WI38 (cell line): ENCODE results near the gene IFT172.

Experiments used
- H3K4me3 ChIP-seq: 2 replicates; pipeline ENCODE4 v1.5.1; 2011; ENCODE audit warnings: low read depth, mild to moderate bottlenecking, control low read depth, low read length
- TF ChIP-seq, protein P1 (sequence below): IDR thresholded peaks from 2 replicates; pipeline ENCODE4 v1.5.1; 2012; ENCODE audit warnings: low read depth, mild to moderate bottlenecking, control low read depth, low read length

The IFT172 gene

DNA sequence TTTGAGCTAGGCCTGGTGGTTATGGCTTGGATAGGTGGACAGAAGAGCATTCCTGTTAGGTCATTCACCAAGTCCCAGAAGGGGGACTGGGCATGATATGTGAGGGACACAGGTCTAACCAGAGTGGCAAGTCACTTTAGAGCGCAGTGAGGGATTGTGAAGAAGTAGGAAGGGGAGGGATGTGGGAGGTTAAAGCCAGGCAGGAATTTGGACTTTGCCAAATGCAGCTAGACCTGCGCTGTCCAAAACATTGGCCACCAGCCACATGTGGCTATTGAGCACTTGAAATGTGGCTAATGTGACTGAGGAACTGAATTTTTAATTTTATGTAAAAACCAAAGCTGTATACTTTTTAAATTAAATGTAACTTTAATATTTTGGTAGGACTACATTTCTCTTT, 30.8 kb upstream of the IFT172 start:
- TF ChIP-seq, protein P1, sequence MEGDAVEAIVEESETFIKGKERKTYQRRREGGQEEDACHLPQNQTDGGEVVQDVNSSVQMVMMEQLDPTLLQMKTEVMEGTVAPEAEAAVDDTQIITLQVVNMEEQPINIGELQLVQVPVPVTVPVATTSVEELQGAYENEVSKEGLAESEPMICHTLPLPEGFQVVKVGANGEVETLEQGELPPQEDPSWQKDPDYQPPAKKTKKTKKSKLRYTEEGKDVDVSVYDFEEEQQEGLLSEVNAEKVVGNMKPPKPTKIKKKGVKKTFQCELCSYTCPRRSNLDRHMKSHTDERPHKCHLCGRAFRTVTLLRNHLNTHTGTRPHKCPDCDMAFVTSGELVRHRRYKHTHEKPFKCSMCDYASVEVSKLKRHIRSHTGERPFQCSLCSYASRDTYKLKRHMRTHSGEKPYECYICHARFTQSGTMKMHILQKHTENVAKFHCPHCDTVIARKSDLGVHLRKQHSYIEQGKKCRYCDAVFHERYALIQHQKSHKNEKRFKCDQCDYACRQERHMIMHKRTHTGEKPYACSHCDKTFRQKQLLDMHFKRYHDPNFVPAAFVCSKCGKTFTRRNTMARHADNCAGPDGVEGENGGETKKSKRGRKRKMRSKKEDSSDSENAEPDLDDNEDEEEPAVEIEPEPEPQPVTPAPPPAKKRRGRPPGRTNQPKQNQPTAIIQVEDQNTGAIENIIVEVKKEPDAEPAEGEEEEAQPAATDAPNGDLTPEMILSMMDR: no peak
- H3K4me3 ChIP-seq: no peak overlapping the region

DNA sequence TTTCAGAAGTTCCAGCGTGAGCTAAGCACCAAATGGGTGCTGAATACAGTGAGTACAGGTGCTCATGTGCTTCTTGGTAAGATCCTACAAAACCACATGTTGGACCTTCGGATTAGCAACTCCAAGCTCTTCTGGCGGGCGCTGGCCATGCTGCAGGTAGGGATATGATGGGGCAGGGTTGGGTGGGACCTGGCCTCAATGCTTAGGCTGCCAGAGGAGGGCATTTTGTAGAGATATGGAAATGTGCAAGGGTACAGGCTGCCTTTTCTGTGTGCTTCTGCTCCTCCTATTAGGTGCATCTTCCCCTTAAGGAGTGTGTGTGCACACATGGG, 29.2 kb upstream of the IFT172 start:
- H3K4me3 ChIP-seq: no peak overlapping the region
- TF ChIP-seq, protein P1: no peak

DNA sequence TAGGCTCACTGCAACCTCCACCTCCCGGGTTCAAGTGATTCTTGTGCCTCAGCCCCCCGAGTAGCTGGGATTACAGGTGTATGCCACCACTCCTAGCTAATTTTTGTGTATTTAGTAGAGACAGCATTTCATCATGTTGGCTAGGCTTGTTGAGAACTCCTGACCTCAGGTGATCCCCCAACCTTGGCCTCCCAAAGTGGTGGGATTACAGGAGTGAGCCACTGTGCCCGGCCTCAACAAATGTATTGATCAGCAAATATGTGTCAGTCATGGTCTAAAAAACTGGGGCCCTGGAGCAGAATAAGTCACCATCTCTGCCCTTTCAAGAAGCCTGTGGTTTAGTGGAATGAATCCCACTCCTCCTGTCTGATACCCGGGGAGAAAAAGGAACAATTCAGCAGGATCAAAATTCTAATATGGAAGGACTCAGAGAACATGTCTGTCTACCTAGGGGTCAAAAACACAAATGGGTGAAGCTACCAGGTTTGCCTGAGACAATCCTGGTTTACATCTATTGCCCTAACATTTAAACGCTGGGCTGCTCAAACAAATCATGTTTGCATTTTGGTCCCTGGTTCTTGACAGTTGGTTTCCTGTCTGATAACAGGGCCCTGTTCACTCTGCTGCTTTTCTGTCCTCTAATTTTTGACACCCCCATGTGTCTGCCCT, 28.7 kb upstream of the IFT172 start:
- no peak overlapping the region for H3K4me3 ChIP-seq
- TF ChIP-seq, protein P1: no peak

DNA sequence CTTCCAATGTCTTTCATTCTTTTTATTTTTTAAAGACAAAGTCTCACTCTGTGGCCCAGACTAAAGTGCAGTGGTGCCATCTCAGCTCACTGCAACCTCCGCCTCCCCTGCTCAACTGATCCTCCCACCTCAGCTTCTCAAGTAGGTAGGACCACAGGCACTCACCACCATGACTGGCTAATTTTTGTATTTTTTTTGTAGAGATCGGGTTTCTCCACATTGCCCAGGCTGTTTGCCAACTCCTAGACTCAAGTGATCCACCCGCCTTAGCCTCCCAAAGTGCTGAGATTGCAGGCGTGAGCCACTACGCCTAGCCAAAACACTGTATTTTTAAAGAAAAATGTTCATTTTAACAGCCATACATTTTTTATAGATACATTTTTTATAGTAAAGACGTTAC, 19.8 kb upstream of the IFT172 start:
- TF ChIP-seq, protein P1: no peak
- H3K4me3 ChIP-seq: no peak overlapping the region

DNA sequence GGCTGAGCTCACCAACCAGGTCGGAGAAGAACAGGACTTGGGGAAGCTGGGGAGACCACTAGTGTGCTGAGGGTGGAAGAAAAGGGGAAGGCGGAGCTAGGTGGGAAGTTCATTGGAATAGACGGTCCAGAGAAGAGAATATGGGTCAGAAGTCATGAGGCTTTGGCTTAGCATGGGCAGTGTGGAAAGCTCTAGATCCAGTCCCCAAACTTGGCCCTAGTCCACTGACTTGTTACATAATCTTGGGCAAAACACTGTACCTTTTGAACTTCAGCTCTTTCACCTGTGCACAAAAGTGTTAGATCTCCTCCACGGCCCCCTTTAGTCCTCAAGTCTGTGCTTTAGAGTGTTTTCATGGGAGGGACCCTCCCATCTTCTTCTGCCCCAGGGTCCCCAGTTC, 17.8 kb upstream of the IFT172 start:
- no peak overlapping the region for H3K4me3 ChIP-seq
- TF ChIP-seq, protein P1: no peak

DNA sequence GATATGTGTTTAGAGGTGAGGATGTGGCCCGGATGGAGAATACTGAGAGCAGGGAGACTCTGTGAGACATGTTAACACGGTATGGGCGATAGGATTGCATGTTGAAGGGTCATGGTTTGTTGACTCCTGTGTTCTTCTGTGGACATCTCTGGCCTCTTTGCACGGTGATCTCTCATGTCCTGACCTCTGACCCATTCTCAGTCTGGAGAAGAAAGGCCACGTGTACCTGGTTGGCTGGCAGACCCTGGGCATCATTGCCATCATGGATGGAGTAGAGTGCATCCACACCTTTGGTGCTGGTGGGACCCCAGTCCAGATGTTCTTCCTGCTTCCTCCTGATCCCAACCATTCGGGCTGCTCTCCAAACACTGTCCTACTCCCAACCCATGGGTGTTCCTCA, 17.0 kb upstream of the IFT172 start:
- H3K4me3 ChIP-seq: no peak overlapping the region
- TF ChIP-seq, protein P1: no peak

DNA sequence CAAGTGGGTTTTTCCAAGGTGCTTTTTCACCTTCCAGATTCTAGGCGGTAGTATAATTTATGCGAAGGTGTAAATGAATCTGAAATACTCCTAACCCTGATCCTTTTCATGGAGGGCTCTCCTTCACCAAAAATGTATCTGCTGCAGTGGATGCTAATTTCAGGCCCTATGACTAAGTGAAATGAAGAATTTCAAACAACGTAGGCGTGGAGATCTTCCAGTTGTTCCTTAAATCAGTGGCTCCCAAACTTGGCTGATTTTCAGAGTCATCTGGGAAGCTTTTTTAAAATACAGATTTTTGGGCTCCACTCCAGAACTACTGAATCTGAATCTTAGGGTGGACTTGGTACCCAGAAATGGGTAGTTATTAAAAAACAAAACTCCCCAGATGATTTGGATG, 12.6 kb upstream of the IFT172 start:
- no peak overlapping the region for H3K4me3 ChIP-seq
- TF ChIP-seq, protein P1: no peak
